GM18508 (cell line): ENCODE measurements around the gene MOBP.

Source experiments
- ATAC-seq: cut with Tn5 transposase; IDR thresholded peaks from one replicate; pipeline ENCODE4 v1.9.1; 2021; ENCODE audit warnings: moderate number of reproducible peaks; ENCODE audit not compliant: insufficient read depth, unreplicated experiment

Gene MOBP

GRCh38 chr3:39531665-39532064 lies 64.2 kb downstream of the MOBP start:
- ATAC-seq, result no peak

- ATAC-seq, result no peak
These were observed 65.3 kb downstream of the MOBP start for GRCh38 chr3:39532777-39533176.

- ATAC-seq, result no peak
These were observed 65.7 kb downstream of the MOBP start for GRCh38 chr3:39533226-39533625.

GRCh38 chr3:39540162-39540921 lies 72.9 kb downstream of the MOBP start:
- ATAC-seq, result no peak

GRCh38 chr3:39541442-39541841 lies 74.0 kb downstream of the MOBP start:
- ATAC-seq, result no peak

- ATAC-seq, result no peak
These were observed 74.4 kb downstream of the MOBP start for GRCh38 chr3:39541917-39542329.

- ATAC-seq, result no peak
These were observed 75.1 kb downstream of the MOBP start for GRCh38 chr3:39542588-39542988.

- no peak for ATAC-seq
These were observed 80.8 kb downstream of the MOBP start for GRCh38 chr3:39548282-39548681.

- no peak for ATAC-seq
These were observed 83.0 kb downstream of the MOBP start for GRCh38 chr3:39550354-39551051.
